ENCODE results near the gene LCNL1. TPM values are rescaled to one million over a fixed set of nuclear protein-coding genes. Genes with fewer than 3 reads are reported as not detected.

LCNL1 gene
- total RNA-seq, 1 experiment from 2014 or later: not detected

DNA sequence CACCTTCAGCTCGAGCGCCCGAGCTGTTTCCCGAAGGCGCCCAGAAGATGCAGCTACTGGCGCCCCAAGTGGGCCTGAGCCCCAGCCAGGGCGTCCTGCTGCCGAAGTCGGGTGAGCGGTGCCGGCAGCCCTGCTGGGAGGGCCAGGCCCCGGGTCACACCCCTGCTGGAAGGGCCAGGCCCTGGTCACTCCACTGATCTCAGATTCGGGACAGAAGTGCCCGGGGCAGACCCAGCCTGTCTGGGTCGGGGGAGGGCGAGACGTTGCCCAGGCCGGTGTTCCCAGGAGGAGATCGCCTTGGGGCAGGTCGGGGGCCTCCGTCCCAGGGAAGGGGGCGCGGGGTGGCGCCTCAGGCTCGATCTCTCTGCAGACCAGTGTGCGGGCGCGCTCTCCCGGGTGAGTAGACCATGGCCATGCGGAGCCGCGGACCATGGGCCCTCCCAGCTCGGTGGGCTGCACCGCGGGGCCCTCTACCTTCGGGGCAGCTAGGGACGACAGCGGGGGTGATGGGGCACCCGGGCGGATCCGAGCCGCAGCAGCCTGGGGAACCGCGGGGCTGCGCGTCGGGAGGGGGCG, 2.3 kb downstream of the LCNL1 start:
- H3K36me3 Mint-ChIP-seq (ENCODE audit: insufficient read depth, unreplicated experiment): no peaks in the 10 kb centered on the region
- H3K27ac Mint-ChIP-seq (ENCODE audit: low read depth, unreplicated experiment): no peak overlapping the region
- no TSS peak for BruUV-seq (replicated peaks)
- intact Hi-C loops (cut with micrococcal nuclease): no loop called here
- ChIA-PET POLR2A (no interaction called here), CTCF (interaction anchor here (0.9 kb wide), 1 partner anchor 44 kb away, joined by 4 read pairs; no protein-coding TSS in a partner anchor)
- no peak overlapping the region for H3K4me3 Mint-ChIP-seq (ENCODE audit: unreplicated experiment)
- H3K4me1 Mint-ChIP-seq (ENCODE audit: insufficient read depth, unreplicated experiment): no peaks in the 10 kb centered on the region
- no peaks in the 10 kb centered on the region for H3K27me3 Mint-ChIP-seq (ENCODE audit: insufficient read depth, unreplicated experiment)
- DNase-seq (ENCODE audit: unreplicated experiment): no peak
- H3K9me3 Mint-ChIP-seq (ENCODE audit: unreplicated experiment): no peaks in the 10 kb centered on the region
- TF ChIP-seq, protein P1, sequence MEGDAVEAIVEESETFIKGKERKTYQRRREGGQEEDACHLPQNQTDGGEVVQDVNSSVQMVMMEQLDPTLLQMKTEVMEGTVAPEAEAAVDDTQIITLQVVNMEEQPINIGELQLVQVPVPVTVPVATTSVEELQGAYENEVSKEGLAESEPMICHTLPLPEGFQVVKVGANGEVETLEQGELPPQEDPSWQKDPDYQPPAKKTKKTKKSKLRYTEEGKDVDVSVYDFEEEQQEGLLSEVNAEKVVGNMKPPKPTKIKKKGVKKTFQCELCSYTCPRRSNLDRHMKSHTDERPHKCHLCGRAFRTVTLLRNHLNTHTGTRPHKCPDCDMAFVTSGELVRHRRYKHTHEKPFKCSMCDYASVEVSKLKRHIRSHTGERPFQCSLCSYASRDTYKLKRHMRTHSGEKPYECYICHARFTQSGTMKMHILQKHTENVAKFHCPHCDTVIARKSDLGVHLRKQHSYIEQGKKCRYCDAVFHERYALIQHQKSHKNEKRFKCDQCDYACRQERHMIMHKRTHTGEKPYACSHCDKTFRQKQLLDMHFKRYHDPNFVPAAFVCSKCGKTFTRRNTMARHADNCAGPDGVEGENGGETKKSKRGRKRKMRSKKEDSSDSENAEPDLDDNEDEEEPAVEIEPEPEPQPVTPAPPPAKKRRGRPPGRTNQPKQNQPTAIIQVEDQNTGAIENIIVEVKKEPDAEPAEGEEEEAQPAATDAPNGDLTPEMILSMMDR (IDR thresholded peaks at IDR 0.05; ENCODE audit: unreplicated experiment): no peak

- TF ChIP-seq, protein P1 (IDR thresholded peaks at IDR 0.05; ENCODE audit: unreplicated experiment): no peak
- Mint-ChIP-seq H3K27ac (ENCODE audit: low read depth, unreplicated experiment) (no peak overlapping the region), H3K9me3 (ENCODE audit: unreplicated experiment) (no peaks in the 10 kb centered on the region), H3K27me3 (ENCODE audit: insufficient read depth, unreplicated experiment) (no peaks in the 10 kb centered on the region), H3K4me1 (ENCODE audit: insufficient read depth, unreplicated experiment) (no peaks in the 10 kb centered on the region), H3K4me3 (ENCODE audit: unreplicated experiment) (no peak overlapping the region), H3K36me3 (ENCODE audit: insufficient read depth, unreplicated experiment) (no peaks in the 10 kb centered on the region)
- DNase-seq (ENCODE audit: unreplicated experiment): no peak
- ChIA-PET CTCF (interaction anchor here (0.9 kb wide), 1 partner anchor 43 kb away, joined by 4 read pairs; no protein-coding TSS in a partner anchor), POLR2A (no interaction called here)
- BruUV-seq (replicated peaks): no TSS peak
- intact Hi-C loops (cut with micrococcal nuclease): no loop called here
Measured at GRCh38 chr9:136985853-136986252, 3.1 kb downstream of the LCNL1 start.

DNA sequence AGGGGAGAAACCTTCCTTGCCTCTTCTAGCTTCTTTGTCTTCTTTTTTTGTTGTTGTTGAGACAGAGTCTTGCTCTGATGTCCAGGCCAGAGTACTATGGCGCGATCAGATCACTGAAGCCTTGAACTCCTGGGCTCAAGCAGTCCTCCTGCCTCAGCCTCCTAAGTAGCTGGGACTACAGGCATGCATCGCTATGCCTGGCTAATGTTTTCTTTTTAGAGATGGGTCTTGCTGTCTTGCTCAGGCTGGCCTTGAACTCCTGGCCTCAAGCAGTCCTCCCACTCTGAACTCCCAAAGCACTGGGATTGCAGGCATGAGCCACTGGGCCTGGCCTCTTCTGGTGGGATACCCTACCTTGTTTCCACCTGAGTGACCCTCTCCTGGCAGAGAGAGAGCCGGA, 6.1 kb downstream of the LCNL1 start:
- ChIA-PET POLR2A (no interaction called here), CTCF (interaction anchor here (0.8 kb wide), 1 partner anchor 27 kb away, joined by 3 read pairs; no protein-coding TSS in a partner anchor)
- Mint-ChIP-seq H3K27me3 (ENCODE audit: insufficient read depth, unreplicated experiment) (no peaks in the 10 kb centered on the region), H3K4me3 (ENCODE audit: unreplicated experiment) (no peak overlapping the region), H3K9me3 (ENCODE audit: unreplicated experiment) (no peaks in the 10 kb centered on the region), H3K36me3 (ENCODE audit: insufficient read depth, unreplicated experiment) (peaks cover 11% of the 10 kb centered on the region), H3K4me1 (ENCODE audit: insufficient read depth, unreplicated experiment) (no peaks in the 10 kb centered on the region), H3K27ac (ENCODE audit: low read depth, unreplicated experiment) (no peak overlapping the region)
- intact Hi-C loops (cut with micrococcal nuclease): no loop called here
- DNase-seq (ENCODE audit: unreplicated experiment): no peak
- no TSS peak for BruUV-seq (replicated peaks)
- TF ChIP-seq, protein P1 (IDR thresholded peaks at IDR 0.05; ENCODE audit: unreplicated experiment): no peak

DNA sequence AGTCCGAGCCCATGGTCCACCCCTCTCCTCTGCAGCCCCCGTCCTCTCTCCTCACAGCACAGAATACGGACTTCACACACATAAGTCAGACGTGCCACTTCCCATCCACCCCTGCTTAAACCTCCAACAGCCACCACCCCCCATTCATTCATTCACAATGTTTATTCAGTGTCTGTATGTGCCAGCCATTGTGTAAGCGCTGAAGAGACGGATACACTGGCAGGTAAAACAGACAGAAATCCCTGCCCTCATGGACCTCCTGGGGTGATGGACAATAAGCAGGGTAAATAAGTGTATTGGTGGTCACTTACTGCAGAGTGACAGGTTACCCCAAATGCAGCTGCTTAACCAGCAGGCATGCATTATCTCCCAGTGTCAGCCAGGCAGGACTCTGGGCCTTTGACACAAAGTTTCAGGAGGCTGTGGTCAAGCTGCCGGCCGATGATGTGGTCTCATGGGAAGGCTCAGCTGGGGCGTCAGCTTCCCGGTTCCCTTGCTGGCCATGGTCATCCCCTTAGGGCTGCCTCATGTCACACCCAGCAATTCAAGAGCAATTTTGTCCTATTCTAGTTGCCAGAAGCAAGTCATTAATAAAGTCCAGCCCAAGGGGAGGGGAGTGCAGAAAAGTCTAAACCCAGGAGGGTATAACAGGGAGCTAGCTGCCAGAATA, 7.6 kb downstream of the LCNL1 start:
- H3K27me3 Mint-ChIP-seq (ENCODE audit: insufficient read depth, unreplicated experiment): no peaks in the 10 kb centered on the region
- H3K27ac Mint-ChIP-seq (ENCODE audit: low read depth, unreplicated experiment): peak overlapping the region; percentile 81
- peak overlapping the region; percentile 82 for H3K4me3 Mint-ChIP-seq (ENCODE audit: unreplicated experiment)
- intact Hi-C loops (cut with micrococcal nuclease): no loop called here
- no peak for DNase-seq (ENCODE audit: unreplicated experiment)
- H3K36me3 Mint-ChIP-seq (ENCODE audit: insufficient read depth, unreplicated experiment): peaks cover 12% of the 10 kb centered on the region
- H3K4me1 Mint-ChIP-seq (ENCODE audit: insufficient read depth, unreplicated experiment): no peaks in the 10 kb centered on the region
- ChIA-PET POLR2A (interaction anchor here (0.7 kb wide), 1 partner anchor 168 kb away, joined by 3 read pairs; no protein-coding TSS in a partner anchor), CTCF (interaction anchor here (1.2 to 1.5 kb wide), 2 partner anchors 39 to 246 kb away, joined by 4 read pairs; no protein-coding TSS in a partner anchor)
- no peaks in the 10 kb centered on the region for H3K9me3 Mint-ChIP-seq (ENCODE audit: unreplicated experiment)
- no TSS peak for BruUV-seq (replicated peaks)
- TF ChIP-seq, protein P1 (IDR thresholded peaks at IDR 0.05; ENCODE audit: unreplicated experiment): no peak
